ENCODE results near the gene CHRNA3.
A peak's percentile ranks its signal among the peaks of the same experiment; 100 is the strongest.
"Not testable (repeated sequence)": the region's sequence is repeated elsewhere in the genome, so short reads cannot be mapped to it uniquely, and the experiment has no call there.

CHRNA3 gene

DNA sequence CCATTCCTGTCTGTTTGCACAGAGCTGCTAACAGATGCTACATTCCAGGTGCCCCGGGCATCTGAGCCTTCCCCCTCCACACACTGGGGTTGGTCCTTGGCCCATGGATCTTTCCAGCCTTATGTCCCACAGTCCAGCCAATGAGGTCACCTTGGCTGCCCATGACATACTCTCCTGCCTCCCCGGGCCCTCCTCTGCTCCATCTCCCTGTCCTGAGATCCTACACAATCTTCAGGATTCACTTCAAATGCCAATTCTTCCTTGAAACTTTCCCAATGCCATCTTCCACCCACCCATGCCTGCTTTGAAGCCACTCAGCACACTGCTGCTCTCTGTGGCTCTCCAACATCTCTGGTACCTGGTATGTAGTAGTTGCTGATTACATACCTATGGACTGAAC is 4.3 kb downstream of the CHRNA3 start:
- no peak for DNase-seq

GRCh38 chr15:78615151-78615589 is 5.6 kb downstream of the CHRNA3 start:
- DNase-seq = no peak

DNA sequence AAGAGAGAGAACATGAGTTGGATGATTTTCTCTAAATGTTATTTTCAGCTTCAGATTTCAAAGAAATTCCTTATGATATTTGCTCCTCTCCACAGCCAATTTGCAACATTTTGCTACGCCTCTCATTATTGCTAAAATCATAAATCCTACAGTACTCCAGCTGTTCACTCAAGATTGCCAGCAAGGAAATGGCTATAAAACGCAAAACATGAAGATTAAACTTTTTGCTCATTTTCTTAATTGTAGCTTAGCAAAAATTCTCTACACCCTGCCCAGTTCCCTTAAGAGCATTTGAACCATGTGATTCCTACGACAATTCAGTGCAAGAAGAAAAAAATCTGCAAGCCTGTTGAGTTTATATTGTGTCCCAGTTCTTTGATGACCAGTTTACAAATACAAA is 6.8 kb downstream of the CHRNA3 start:
- DNase-seq = no peak

GRCh38 chr15:78609551-78609950 is 11.2 kb downstream of the CHRNA3 start:
- DNase-seq = not testable (repeated sequence)

GRCh38 chr15:78605680-78606079 is 15.1 kb downstream of the CHRNA3 start:
- no peak for DNase-seq

DNA sequence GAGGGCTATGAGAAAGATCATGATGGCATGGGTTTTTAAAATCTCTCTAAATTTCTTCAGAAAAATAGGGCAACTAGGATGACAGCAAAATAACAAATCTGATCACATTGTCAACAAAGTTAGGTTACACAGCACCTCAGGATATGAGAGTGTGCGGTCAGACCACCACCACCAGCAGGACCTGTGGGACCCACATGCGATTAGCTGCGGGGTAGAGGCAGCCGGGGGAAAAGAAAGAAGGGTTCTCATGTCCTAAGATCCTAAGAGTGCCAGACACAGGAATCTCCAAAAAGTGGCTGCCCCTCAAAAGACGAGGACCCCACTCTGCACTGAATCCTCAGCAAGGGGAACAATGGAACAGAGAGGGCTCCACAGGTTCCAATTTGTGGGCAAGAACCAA is 15.6 kb downstream of the CHRNA3 start:
- no peak for DNase-seq

- DNase-seq = no peak
Observed at GRCh38 chr15:78604420-78604819, 16.4 kb downstream of the CHRNA3 start.

DNA sequence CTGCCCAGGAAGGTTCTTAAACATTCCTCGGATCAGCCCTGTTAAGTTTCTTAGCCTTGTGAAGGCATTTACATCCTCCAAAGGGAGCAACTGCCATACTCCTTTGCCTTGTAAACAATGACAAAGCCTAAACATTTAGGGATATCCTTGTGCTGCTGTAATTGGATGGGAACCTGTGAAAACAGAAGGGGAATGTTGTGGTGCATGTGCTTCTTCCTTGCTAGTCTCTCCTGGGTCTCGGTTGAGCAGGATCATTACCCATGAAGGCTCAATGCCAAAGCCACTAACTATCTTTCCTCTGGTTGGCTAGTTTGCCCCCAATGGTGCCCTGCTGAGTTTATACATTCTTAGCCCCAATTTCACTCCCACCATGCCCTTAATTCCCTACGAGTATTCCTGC is 17.3 kb downstream of the CHRNA3 start:
- DNase-seq = no peak

DNA sequence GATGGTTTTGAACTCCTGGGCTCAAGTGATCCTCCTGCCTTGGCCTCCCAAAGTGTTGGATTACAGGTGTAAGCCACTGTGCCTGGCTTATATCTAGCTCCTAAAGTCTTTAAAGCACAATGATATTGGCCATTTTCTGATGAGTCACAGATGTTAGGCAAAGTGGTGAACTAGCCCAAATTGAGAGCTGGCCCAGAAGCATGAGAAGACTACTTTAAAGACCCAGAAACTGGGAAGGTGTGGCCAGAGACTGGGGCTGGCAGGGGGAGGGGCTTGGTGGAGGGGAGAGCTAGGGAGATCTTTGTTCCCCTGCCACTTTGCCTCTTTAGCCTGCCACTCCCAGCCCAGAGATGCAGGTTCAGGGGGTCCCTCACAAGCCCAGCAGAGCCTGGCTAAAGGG is 21.6 kb downstream of the CHRNA3 start:
- DNase-seq = no peak

DNA sequence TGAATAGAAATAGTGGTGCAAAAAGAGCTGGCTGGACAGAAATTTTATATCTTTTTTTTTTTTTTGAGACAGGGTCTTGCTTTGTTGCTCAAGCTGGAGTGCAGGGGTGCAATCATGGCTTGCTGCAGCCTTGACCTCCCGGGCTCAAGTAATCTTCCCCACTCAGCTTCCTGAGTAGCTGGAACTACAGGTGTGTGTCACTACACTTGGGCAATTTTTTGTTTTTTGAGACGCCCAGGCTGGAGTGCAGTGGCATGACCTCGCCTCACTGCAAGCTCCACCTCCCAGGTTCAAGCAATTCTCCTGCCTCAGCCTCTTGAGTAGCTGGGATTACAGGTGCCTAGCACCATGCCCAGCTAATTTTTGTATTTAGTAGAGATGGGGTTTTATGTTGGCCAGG is 22.4 kb downstream of the CHRNA3 start:
- DNase-seq = no peak

DNA sequence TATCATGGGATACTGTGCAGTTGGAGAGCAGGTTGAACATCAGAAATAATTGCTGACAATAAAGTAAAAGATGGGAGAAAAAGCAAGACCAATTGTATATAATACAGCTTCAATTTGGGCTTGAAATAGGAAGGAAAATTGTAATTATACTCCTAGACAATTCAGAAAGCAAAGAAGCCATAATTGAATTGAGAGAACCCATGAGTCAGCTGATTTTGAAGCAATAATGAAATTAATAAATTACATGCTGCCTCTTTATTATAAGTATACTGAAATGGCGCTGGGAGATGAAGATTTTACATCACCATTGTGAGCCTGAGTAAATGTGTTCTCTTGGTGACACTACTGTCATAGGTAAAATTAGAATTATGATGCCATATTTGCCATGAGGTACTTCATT is 23.2 kb downstream of the CHRNA3 start:
- DNase-seq = no peak

GRCh38 chr15:78574944-78575343 is 45.9 kb downstream of the CHRNA3 start:
- no peak for DNase-seq

DNA sequence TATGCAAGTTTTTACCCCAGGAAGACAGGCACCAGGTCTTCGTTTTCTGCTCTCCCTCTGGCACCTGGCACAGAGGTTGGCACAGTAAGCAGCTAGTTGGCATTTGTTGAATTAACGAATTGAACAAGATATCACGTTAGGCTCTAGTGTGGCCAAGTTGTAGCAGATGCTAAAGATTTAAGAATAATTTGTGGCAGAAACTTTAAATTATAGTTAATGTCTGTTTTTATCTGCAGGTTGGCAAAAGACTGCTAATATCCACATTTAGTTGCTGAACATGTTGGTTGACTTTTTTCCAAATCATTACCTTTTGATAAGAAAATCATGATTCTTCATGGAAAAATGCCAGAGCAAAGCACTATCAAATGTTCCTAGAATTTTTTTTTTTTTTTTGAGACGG is 47.4 kb downstream of the CHRNA3 start:
- DNase-seq = no peak

GRCh38 chr15:78571382-78571781 is 49.4 kb downstream of the CHRNA3 start:
- DNase-seq = no peak

DNA sequence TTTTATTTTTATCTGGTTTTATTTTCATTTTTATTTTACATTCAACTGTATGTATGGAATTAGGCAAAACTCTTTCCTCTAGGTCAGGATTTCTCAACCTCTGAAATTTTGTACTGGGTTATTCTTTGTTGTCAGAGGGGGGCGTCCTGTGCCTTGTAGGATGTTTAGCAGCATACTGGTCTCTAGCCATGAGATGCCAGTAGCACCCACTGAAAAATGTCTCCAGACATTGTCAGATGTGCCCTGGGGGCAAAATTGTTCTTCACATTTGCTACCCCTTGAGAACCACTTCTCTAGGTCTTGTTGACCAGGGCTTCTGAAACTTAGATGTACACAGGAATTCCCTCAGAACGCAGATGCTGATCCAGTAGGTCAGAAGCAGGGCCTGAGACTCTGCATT is 50.1 kb downstream of the CHRNA3 start:
- DNase-seq = no peak

DNA sequence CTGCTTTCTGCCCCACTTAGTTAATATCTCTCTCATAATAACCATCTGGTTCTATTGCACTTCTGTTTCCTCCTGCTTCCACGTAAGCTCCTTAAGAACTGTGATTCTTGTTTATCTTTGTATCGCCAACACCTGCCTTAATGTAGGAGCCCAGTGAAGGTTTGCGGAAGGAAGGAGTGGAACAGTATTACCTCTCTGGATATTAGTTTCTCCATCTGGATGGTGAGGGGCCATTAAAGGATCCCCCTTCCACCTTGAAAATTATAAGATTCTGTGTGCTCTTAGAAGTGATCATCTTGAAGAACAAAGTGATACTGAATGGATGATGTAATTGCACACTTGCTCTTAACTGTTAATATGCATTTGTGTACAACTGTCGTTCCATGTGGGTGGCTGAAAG is 53.3 kb downstream of the CHRNA3 start:
- DNase-seq = no peak

DNA sequence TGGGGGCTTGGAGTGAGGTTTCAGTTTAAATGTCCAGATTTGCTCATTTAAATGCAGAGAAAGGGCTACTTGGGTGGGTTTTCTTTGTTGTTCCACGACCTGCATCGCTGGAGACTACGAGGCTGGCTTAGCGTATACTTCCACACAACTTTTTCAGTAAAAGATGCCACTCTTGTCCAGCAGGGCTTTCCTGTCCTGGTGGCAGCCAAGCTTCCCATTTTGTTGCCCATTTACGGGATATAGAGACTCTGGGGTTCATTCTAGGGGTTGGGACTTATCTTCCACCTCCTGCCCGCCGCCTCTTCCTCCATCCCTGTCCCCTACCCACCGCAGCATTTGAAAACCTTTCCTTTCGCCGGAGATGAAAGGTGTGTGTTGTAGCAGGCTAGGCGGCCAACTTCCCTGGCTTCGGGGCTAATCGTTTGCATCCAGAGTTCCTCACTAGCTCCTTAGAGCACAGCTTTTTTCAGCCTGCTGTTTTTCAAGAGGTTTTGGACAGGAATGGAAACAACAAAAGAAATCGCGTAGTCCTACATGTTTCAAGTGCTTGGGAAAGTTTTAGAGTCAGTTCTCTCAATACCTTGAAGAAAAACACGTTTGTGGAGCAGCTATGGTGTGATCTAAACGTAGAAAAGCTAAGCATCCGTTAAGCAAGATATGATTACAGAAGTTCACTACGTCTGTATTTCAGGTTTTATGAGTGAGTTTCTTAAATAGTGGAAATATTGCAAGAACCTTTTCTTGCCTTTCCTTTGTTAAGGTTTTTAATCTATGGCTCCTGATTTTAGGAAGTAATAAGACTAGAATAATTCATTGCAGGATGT is 54.6 kb downstream of the CHRNA3 start:
- DNase-seq = no peak

GRCh38 chr15:78565097-78565950 is 55.5 kb downstream of the CHRNA3 start, which contains the start of gene CHRNA5:
CHRNA5 (plus strand) TSS chr15:78565520; CDS start chr15:78565720, 200 bp downstream.
- peak; percentile 62 for DNase-seq

- DNase-seq = no peak
Observed at GRCh38 chr15:78564743-78565096, 56.1 kb downstream of the CHRNA3 start.

DNA sequence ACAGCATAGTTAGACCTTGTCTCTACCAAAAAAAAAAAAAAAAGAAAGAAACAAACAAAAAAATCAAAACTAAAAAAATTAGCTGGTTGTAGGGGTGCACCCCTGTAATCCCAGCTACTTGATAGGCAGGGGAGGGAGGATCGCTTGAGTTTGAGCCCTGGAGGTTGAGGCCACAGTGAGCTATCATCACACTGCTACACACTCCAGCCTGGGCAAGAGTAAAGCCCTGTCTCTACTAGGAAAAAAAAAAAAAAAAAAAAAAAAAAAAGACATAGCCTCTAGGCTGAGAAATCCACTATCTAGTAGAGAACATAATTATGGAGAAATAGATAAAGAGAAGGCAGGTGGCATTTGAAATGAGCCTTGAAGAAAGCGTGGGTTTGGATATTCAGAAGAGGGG is 57.7 kb downstream of the CHRNA3 start:
- DNase-seq = no peak

DNA sequence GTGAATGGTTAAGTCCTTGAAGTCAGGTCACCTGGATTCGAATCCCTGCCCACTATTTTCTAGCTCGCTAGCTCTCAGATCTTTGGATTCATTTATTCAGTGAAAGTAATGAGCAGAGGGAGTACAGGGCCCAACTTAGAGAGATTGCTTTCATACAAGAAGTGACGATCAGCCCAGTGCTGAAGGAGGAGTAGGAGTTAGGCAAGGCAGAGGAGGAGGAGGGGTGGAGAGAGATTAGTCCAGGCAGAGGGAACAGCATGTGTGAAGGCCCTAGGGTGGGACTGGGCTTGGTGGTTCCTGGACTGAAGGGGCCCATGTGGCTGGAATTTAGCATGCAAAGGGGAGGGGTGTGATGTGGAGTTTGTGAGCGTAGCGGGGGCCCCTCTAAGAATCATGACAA is 59.3 kb downstream of the CHRNA3 start:
- no peak for DNase-seq

- not testable (repeated sequence) for DNase-seq
Observed at GRCh38 chr15:78560201-78560600, 60.6 kb downstream of the CHRNA3 start.

DNA sequence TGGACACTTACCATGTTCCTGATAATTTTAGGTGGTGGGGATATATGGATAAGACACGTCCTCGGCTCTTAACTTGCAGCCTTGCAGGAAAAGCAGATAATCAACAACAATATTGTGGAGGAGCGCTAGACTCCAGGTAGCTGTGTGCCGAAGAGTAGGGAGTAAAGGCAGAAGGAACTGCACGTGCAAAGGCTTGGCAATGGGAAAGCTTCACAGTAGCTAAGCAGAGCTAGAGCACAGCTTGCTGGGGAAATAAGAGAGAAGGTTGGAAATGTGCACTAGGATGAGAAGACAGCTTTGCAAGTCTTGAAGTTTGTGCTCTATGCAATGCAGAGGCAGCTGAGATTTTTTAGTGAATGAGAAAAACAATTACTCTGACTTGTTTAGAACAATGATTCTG is 68.2 kb downstream of the CHRNA3 start:
- DNase-seq = no peak

DNA sequence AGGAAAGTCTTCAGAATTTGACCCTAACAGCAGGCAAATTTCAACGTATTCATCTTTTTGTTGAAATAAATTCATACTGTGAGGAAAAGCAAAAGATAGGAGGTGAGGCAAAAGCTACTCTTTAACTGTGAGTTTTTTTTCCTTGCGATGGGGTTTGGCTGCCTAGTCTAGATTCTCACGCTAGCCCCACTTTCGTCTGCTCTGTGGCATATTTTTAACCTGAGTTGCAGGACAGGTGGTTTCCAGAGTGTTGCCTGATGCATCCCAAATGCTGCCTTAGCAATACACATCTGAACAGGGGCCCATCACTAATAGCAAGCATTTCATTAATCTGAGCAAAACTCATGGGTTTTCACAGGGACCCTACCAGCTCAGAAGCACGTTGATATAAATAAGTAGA is 68.9 kb downstream of the CHRNA3 start:
- no peak for DNase-seq
